GM19468 (cell line): Measurements from ENCODE around the gene TENT5A.
"Not testable (repeated sequence)": the region's sequence is repeated elsewhere in the genome, so short reads cannot be mapped to it uniquely, and the experiment has no call there.

Source experiments
- ATAC-seq: cut with Tn5 transposase; IDR thresholded peaks from one replicate; pipeline ENCODE4 v1.9.1; 2021; ENCODE audit warnings: mild to moderate bottlenecking, moderate library complexity, moderate number of reproducible peaks; ENCODE audit not compliant: unreplicated experiment; ENCODE audit errors: extremely low read depth

The TENT5A gene

DNA sequence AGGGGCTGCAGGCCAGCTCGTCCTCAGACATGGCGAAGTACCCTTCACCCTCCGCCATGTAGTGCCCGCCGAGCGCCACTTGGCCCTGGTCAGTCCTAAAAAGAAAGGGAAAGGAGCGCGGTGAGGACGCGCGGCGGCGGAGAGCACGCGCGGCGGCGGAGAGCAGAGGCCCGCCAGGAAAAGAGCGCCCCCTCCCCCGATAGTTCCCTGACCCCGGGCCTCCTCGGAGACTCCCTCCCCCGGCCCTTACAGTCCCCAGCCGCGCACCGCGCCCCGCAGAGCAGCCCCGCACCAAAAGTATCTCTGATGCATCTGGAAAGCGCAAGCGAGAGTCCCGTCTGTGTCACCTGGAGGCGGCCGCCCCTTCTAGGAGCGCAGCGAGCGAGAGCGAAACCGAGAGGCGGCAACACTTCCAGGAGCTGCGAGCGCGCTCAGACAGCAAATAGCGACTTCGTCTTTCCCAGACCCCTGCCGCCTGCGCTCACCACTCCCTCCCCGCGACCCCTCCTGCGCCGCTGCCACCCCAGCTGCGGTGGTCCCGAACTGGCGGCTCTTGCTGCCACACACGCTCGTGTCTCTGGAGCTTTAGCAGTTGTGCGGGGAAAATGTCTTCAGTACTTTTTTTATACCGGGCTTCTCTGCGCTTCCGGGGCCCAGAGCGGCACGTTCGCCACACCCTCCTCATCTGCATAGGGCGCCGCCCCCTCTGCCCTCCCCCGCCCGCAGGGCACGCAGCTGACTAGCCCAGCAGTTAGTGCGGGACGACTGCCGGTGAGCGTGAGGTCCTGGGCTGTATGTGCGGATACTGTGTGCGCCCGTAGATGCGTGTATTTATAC, at the start of gene TENT5A:
TENT5A (minus strand) TSS at position 598 of the 837 bp plus-strand sequence; CDS start at position 58, 540 bp downstream.
- peak; percentile 36 for ATAC-seq

DNA sequence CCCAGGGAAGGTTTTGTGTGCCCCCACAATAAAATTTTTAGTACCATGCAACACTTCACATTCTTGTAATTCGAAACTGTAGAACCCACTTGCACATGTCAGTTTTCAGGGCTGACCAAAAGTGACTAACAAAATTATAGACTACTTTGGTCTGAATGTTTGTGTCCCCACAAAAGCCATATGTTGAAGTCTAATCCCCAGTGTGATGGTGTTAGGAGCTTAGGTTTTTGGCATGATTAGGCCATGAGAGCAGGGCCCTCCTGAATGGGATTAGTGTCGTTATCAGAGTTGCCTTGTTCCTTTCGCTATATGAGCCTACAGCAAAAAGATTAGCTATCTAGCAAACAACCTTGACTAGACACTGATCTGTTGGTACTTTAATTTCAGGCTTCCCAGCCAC, 49.0 kb upstream of the TENT5A start:
- ATAC-seq, result no peak

DNA sequence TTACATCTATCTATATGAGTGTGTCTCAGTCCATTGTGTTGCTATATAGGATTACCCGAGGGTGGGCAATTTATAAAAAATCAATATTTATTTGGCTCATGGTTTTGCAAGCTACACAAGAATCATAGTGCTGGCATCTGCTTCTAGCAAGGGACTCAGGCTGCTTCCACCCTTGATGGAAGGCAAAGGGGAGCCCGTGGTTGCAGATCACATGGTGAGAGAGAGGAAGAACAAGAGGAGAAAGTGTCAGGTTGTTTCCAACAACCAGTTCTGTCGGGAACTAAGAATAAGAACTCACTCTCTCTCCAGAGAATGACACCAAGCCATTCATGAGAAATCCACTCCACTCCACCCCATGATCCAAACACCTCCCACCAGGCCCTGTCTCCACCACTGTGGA, 48.2 kb upstream of the TENT5A start:
- ATAC-seq, result no peak

DNA sequence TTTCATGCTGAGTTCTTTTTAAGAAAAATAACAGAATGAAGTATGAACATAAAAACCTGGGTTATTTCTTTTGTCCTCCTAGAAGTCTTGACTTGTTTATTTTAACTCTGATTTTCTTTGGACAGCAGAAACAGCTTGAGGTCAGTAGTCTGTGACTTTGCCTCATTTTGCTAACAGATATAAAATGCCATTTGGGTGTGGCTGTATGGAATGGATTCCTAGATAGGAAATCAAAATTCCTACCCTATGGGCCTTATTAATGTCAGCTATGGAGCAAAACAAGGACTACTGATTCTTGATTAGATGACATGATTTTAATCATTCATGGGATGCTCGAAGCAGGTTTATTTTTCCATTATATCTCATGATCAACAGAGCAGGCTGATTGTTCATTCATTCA, 46.8 kb upstream of the TENT5A start:
- ATAC-seq, result no peak

DNA sequence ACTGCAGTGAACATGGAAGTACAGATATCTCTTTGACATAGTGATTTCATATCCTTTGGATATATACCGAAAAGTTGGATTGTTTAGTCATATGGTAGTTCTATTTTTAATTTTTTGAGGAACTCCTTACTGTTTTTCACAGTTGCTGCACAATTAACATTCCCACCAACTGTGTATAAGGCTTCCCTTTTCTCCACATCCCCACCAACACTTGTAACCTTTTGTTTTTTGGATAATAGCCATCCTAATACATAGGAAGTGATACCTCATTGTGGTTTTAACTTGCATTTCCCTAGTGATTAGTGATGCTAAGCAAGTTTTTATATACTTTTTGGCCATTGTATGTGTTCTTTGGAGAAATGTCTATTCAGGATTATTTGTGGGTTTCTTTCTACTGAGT, 45.1 kb upstream of the TENT5A start:
- ATAC-seq, result no peak

DNA sequence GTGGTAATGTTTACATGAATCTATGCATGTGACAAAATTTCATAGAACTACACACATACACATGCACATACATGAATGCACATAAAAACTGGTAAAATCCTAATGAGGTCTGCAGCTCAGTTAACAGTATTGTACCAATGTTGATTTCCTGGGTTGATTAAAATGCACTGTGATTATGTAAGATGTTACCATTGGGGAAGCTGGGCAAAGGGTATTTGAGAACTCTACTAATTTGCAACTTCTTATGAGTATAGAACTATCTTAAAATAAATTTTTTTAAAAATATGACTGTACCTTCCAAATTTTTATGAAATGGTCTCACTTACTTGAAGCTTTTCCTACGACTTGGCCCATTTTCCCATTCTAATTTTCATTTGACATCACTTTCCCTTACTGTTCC, 43.4 kb upstream of the TENT5A start:
- ATAC-seq, result no peak

DNA sequence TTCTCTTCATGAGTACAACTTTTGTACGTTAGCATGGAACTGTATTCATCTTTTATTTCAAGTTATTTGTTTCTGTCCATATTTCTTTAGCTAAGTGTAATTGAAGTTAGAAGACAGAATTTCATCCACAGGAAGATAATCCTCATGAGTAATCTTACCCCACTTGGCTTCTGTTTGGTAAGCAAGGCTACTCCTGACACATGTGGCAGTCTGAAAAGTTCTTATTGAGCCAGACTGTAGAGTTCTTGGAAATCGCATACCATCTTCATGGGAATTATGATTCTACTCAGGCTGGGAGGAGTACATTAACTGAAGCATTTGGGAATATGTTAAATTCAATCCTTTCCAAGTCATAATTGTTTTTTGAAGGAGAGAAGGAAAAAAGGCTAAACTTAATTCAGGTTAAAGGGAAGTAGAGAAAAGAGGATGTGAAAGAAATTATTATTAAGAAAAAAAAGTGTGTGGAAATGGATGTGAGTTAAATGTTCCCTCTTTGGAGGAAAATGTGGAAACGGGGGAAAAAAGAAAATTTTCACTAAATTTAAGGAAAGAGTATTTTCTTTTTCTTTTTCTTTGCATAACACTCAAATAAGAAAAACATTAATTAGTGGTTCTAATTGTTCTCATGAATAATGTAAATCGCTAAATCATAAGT, 41.5 kb upstream of the TENT5A start:
- no peak for ATAC-seq

DNA sequence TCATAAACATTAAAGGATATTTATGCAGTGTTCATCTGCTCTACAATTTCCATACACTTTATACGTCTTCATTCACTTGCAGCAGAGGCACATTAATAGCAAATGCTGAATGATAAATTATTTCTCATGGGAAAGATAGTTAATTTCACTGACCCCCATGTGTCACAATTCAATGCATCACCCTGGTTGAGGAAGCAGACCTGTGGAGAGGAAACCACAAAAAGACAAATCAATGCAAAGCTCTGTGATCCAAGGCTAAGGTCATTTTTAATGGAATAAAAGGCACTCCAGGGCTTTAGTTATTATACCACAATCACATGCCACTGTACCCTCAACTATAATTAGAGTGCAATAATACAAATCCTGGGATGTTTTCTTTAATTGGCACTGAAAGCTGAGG, 40.3 kb upstream of the TENT5A start:
- no peak for ATAC-seq

DNA sequence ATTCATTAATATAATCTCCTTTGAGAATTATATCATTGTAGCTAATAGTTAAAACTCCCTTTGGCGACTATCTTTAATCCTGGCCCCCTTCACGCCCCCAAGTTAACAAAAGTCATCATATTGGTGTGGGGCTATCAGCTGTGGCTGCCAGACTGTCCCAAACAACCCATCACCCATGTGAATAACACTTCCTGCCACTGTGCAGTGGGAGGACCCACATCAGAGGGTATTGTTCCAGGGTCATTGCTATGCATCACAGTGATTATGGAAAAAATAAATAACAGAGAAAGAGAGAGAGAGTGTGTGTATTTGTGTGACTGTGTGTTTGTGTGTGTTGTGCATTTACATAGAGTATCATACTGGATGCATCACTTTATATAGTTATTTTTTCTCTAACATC, 39.3 kb upstream of the TENT5A start:
- ATAC-seq, result no peak

DNA sequence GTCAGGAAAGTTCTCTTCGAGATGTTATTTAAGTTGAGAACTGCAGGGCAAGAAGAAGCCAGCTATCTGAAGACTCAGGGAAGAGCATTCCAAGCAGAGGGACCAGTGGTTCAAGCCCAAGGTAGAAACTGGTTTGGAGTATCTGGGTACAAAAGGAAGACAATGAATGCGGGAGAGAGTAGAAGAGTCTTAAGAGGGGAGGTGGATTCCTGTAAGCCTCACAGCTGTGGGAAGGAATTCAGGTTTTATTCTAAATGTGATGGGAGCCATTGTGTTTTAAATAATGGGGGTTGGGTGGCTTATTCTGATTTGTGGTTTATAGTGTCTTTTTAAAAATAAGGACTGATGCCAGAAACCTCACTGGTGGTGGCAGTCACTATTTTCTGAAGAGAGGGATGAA, 37.6 kb upstream of the TENT5A start:
- ATAC-seq, result no peak

DNA sequence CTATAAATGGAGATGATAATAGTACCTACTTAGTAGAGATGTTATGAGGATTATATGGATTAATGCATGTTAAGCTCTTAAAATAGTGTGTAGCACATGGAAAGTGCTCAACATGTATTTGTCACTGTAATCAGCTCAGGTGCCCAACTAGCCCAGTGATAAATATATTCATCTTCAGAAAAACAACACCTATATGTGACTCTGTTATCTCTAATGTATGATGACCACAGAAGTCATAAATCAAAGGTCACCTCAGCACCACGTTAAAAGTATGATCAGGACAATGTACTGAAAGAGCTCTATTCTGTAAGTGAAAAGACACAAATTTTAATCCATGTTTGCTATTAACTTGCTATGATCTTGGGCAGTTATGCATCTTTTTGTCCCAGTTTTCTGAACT, 36.8 kb upstream of the TENT5A start:
- ATAC-seq, result no peak

DNA sequence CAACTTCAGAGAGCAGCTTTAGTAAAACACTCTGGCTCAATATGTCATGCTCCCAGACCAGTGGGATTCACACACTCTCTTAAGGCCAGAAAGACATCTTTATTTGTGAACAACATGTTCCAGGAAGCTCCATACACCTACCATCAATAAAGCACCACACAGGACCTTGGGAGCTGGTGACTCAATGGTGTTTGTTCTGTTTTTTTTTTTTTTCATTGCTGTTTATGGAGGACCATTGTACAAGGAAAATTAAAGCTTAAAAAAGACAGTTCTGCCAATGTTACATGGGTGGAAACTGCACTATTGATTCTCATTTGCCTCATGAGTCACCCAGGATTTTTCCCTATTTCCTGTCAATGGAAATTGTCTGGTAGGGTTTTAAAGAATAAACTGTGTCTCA, 36.3 kb upstream of the TENT5A start:
- ATAC-seq, result no peak

DNA sequence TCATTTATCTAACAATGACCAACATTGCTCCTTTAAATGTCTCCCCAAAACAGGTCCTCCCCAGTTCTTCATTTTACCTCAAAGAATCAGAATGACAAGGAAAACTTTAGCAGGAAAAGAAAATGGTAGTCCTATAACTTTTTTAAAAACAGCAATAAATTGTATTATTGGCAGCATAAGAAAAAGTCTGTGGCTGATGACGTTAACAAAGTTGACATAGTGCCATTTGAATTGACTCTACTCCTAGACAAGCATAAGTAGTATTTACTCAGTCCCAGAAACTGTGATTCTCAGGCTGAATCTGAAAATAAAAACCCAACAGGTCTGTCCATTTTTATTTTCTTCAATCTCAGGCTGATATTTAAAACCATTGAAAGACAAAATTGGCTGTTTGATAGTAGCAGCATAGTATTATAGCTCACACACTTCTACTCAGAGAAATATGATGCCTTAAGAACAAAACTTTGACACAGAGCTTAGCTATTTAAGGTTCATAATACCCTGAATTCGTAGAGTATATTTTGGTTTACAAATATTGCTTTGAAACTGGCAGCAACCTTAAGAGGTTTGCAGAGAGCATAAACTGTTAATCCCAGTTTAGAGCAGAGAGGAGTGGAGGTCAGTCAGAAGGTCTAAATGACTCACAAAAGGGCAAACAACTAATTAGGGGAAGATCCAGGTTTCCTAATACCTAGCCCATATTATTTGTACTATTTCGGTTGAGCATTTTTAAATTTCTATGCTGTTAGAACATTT, 35.0 kb upstream of the TENT5A start:
- no peak for ATAC-seq

DNA sequence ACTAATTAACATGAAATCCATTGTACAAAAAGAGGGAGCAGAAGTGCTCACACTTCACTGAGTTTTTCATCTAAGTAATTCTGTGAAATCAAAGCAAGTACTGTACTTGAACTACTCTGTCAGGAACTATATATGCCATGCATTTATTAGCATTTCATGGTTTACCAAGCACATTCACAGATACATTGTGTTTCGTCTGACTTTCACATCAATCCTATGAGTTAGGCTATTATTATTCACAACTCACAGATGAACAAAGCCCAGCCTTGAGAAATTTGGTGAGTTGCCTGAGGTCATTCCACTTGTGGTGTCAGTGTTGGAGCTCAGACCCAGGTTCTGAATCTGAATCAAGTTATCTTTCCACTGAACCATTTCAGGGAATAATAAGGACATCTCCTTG, 33.7 kb upstream of the TENT5A start:
- no peak for ATAC-seq

DNA sequence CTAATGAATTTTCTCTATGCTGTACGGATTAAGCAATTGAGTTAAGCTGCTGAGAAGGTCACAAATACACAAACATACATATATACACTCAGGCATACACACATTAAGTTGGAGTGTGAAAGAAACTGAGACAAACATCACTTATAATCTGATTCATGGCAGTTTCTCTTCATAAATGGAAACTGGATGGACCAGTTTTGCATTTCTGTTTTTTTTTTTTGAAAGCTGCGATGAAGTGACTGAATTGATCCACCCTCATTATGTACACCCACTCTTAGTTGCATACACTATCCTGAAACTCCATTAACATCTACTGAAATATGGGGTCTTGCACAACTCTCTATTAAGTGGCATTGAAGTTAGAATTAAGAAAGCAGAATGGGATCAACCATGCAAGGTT, 32.9 kb upstream of the TENT5A start:
- no peak for ATAC-seq

DNA sequence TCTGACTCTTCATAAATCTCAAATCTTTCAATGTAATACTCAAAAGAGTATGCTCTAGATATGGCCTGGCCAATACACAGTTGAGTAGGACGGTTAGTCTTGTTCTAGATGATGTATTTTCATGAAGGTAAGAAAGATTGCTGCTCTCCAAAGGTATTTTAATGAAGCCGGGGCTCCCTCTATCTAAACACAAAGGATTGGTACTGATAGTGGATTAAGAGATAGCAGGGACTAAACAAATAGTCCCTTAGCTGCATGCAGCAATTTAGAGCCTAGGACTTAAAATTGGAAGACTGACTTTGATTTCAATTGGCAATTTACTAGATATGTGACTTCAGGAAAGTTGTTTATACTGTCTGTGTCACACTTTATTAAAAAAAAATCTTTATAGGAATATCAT, 31.4 kb upstream of the TENT5A start:
- no peak for ATAC-seq

DNA sequence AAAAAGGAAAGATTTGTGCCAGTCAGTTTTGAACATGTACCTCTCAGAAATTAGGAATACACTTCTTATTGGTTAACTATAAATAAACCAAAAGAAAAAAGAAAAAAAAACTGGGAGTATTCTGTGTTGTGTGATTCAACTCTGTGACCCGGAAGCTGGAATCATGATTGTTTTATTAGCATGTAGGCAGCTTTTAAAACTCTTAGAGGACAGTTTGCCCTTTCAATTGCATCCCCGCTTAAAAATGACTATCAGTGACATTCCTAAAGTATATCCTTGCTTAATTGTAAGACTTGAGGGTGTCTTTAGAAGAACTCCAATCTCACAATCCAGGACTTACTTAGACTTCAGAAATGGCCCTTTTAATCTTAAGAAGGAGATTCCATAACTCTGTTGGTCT, 29.1 kb upstream of the TENT5A start:
- ATAC-seq, result no peak

DNA sequence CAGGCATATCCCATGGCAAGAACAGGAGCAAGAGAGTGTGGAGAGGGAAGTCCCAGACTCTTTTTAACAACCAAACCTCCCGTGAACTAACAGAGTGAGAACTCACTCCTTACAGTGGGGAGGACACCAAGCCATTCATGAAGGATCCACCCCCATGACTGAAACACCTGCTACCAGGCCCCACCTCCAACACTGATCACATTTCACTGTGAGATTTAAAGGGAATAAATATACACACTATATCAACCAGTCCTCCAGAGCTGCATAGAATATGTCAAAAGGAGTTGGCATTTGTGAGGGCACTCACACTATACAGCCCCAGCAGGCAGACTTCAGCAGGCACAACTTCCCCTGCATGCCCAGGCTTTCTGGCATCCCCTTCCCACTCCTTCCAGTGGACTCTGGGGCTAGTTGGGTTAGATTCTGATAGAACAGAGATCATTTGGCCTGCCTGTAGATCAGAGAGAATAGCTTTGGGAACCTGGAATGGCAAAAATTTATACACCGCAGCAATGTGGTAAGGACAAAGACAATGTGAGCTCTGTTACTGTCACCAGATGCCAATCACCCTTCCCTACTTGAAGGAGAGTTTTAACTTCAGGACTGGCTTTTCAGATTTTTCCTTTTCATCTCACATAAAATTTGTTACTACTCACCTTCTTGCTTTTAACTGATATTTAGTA, 25.2 kb upstream of the TENT5A start:
- no peak for ATAC-seq

DNA sequence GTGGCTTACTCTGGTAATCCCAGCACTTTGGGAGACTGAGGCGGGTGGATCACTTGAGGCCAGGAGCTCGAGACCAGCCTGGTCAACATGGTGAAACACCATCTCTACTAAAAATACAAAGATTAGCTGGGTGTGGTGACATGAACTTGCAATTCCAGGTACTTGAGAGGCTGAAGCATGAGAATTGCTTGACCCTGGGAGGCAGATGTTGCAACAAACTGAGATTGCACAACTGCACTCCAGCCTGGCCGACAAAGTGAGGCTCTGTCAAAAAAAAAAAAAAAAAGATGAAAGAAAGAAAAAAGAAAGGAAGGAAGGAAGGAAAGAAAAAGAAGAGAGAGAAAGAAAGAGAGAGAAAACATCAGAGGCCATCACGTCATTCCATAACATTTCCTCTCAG, 23.7 kb upstream of the TENT5A start:
- not testable (repeated sequence) for ATAC-seq

DNA sequence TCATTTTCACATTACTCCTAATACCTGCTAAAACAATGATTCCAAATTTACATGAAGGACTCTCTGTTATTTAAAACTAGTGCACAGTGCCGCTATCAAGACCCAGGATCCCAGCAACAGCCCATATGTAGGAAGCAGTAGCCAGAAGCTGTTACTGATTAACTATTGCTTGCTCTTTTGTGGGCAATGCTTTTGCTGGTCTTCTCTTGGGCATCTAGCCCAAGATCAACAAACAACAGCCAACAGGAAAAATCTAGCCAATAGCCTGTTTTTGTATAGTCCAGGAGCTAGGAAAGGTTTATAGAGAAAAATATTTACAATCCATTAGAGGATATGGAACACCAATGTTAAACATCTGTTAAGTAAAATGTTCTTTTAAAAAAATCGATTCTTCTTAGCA, 22.1 kb upstream of the TENT5A start:
- ATAC-seq, result no peak

DNA sequence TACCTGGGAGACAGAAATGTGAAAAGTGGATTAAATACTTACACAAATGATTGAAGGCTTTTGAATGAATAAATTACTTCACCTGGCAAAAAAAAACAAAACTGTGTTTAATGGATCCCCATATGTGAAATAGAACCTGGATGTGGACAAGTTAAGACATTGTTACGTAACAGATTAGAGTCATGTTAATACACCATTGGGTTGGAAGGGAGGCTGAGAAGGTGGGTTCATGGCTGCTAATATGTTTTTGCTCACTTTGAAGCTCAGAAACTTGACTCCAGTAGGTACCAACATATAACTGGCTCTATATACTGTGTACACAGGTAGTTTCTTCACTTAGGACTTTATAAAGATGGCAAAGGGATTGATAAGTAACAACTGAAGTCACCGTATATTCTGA, 21.4 kb upstream of the TENT5A start:
- no peak for ATAC-seq
